ENCODE measurements around the gene TBC1D22A.
A peak's percentile ranks its signal among the peaks of the same experiment; 100 is the strongest.

Gene TBC1D22A

DNA sequence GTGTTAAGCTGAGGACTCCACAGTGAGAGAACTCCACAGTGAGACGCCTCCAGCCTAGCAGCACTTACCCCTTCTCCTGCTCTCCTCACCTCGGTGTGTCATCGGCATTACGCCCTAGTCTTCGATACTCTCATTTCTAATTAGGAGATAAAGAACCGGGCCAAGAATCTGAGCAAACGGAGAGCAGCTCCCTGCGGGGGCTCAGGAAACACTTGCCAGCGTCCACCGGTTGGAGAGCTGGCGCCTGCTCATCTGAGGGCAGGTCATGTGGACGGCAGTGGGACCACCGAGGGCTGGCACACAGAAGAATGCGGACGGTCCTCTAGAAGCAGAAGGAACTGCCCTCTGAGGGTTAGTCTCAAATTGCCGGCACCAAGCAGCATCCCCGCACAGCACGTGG, 37.4 kb upstream of the TBC1D22A start:
- TF ChIP-seq, protein P1, sequence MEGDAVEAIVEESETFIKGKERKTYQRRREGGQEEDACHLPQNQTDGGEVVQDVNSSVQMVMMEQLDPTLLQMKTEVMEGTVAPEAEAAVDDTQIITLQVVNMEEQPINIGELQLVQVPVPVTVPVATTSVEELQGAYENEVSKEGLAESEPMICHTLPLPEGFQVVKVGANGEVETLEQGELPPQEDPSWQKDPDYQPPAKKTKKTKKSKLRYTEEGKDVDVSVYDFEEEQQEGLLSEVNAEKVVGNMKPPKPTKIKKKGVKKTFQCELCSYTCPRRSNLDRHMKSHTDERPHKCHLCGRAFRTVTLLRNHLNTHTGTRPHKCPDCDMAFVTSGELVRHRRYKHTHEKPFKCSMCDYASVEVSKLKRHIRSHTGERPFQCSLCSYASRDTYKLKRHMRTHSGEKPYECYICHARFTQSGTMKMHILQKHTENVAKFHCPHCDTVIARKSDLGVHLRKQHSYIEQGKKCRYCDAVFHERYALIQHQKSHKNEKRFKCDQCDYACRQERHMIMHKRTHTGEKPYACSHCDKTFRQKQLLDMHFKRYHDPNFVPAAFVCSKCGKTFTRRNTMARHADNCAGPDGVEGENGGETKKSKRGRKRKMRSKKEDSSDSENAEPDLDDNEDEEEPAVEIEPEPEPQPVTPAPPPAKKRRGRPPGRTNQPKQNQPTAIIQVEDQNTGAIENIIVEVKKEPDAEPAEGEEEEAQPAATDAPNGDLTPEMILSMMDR (IDR thresholded peaks at IDR 0.05; ENCODE audit: low read depth, low read length): no peak
- no peak for DNase-seq
- Histone ChIP-seq H3K27me3 (ENCODE audit: insufficient read depth, low read depth, severe bottlenecking) (no peaks in the 10 kb centered on the region), H3K27ac (no peak overlapping the region), H3K9me3 (ENCODE audit: severe bottlenecking) (no peaks in the 10 kb centered on the region), H3K36me3 (peaks cover 24% of the 10 kb centered on the region), H3K4me3 (ENCODE audit: low read depth, low read length) (no peak overlapping the region)

DNA sequence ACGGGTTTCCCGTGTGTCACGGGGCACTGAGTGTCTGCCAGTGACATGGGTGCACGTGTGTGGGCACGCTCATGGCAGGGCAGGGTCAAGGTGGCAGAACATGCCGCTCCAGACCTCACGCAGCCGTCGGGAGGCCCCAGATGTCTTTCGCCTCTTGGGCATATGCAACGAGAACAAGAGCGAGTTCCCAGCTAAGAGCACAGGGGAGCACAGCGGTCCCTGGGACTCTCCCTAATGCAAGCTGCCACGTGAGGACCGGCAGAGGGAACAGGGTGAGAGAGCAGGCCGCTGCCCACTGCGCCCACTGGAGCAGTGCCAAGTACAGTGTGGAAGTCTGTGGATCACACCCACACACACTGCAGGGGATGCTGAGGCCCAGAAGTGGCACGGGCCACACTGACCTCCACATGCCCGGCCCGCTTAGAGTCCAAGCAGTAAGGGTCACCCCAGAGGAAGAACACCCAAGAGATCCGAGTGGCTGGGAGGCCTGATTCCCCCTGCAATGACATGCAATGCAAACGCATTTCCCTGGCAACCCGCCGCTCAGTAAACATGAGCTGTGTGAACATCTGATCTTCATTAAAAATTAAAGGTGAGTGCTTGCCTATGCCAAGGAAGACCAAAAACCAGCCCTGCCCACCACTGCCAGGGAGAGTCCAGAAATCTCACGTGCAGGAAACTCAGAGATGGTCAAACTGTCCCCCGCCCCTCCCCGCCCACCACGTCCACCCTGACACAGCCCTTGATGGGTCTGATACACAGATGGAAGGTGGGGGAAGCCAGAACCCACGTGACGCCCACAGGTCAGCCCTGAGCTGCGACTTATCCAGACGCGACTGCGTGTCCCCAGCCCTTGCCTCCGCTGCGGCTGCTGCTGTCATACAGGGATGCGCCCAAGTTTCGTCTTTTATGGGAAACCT, 36.1 kb upstream of the TBC1D22A start:
- DNase-seq: no peak
- Histone ChIP-seq H3K27ac (no peak overlapping the region), H3K27me3 (ENCODE audit: insufficient read depth, low read depth, severe bottlenecking) (no peaks in the 10 kb centered on the region), H3K4me3 (ENCODE audit: low read depth, low read length) (no peak overlapping the region), H3K36me3 (peaks cover 16% of the 10 kb centered on the region), H3K9me3 (ENCODE audit: severe bottlenecking) (no peaks in the 10 kb centered on the region)
- TF ChIP-seq, protein P1 (IDR thresholded peaks at IDR 0.05; ENCODE audit: low read depth, low read length): no peak

DNA sequence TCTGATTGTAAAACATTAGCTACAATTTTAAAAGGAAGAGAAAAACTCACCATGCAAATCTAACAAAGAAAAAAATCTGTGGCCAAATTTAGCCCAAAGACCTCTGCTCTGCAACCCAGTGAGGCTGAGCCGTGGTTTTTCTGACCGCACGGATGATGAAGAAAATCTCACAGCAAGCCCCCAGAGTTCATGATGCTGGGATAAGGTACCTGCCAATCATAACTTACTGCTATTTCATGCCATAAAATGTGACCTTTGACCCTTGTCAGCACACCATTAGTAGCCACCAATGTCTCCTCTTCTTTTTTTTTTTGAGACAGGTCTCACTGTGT, 35.5 kb upstream of the TBC1D22A start:
- DNase-seq: no peak

DNA sequence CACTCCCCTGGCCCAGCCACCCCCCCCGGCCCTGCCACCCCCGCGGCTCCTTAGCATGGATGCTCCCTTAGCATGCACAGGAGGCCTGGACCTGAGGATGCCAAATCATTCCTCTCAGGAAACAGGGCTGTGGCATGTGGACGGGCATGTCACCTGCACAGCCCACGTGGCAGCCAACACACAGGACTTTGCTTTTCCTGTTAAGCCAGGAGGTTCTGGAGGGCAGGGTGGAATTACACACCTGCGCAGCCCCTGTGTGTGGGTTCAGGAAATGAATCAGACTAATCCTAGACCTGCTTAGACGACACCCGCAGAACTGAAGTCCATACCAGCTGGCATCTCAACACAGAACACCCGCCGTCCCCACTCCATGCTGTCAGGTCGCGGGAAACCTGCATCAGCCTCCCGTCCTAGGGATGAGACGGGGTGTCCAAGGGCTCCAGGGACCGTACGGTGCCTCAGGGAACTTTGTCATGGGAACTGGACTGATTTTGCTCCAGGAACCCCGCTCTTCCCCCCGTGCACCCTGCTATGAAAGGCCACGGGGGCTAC, 34.6 kb upstream of the TBC1D22A start:
- Histone ChIP-seq H3K27ac (no peak overlapping the region), H3K27me3 (ENCODE audit: insufficient read depth, low read depth, severe bottlenecking) (no peaks in the 10 kb centered on the region), H3K9me3 (ENCODE audit: severe bottlenecking) (no peaks in the 10 kb centered on the region), H3K36me3 (peaks cover 16% of the 10 kb centered on the region), H3K4me3 (ENCODE audit: low read depth, low read length) (no peak overlapping the region)
- no peak for DNase-seq
- TF ChIP-seq, protein P1 (IDR thresholded peaks at IDR 0.05; ENCODE audit: low read depth, low read length): no peak

More for the DNA sequence above, 35.5 kb upstream of the TBC1D22A start:
- no peak overlapping the region for H3K27ac ChIP-seq
- peaks cover 16% of the 10 kb centered on the region for H3K36me3 ChIP-seq
- H3K4me3 ChIP-seq (ENCODE audit: low read depth, low read length): no peak overlapping the region
- no peaks in the 10 kb centered on the region for H3K27me3 ChIP-seq (ENCODE audit: insufficient read depth, low read depth, severe bottlenecking)
- no peaks in the 10 kb centered on the region for H3K9me3 ChIP-seq (ENCODE audit: severe bottlenecking)
- TF ChIP-seq, protein P1 (IDR thresholded peaks at IDR 0.05; ENCODE audit: low read depth, low read length): no peak

DNA sequence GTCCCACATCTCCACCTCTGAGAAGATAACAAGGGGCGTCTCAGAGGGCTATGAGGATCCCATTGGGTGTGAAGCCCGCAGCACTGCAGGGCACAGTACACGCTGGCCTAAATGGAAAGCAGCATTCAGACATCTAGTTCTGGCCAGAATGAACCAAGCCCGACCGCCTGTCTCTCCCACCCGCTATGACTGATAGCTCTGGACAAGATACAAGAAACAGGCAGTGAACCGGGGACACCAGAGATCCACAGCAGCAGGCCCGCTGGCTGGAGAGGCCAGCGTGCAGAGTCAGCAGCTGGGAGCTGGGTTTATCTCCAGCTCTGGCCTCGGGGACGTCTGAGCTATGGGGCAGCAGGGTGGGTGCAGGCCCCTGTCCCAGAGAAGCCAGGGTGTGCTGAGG, 34.0 kb upstream of the TBC1D22A start:
- Histone ChIP-seq H3K27me3 (ENCODE audit: insufficient read depth, low read depth, severe bottlenecking) (no peaks in the 10 kb centered on the region), H3K4me3 (ENCODE audit: low read depth, low read length) (no peak overlapping the region), H3K9me3 (ENCODE audit: severe bottlenecking) (no peaks in the 10 kb centered on the region), H3K27ac (0 out of 2 replicates have a peak overlapping the region, but pooled peaks have one; percentile 12), H3K36me3 (peaks cover 16% of the 10 kb centered on the region)
- DNase-seq: no peak
- TF ChIP-seq, protein P1 (IDR thresholded peaks at IDR 0.05; ENCODE audit: low read depth, low read length): no peak
